ENCODE data around the gene PRCC.

Gene PRCC

DNA sequence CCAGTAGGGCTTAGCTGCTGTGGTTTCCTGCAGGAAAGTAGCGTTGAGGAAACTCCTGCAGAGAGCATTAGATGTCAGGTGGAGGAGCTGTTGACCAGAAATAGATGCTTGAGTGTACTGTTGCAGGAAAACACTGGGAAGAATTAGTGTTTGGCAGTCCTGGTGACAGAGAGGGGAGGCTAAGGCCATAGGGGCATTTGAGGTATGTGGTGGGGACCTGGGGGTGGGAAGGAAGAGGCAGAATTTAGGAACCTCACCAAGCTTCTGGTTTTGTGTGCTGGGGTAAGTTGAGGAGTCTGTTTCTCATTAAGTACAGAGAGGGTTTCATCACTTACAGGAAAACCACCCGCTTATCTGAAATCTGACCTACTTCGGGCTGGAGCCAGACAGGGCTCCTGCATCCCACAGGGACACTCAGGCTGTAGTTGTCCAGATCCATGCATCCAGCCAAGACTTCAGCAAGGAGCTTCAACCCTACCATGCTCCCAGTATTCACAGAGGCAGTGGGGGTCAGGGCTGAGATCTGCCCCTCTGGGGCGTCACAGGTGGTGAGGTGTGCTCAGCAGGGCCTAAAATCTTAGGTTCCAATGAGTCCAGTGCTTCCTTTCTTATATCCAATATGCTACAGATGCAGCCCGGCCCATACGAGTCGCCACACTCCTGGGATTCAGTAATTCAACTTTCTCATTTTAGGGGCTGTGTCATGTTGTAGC, 34.2 kb downstream of the PRCC start:
- no peak for DNase-seq

GRCh38 chr1:156802421-156802935, 35.1 kb downstream of the PRCC start:
- no peak for DNase-seq

DNA sequence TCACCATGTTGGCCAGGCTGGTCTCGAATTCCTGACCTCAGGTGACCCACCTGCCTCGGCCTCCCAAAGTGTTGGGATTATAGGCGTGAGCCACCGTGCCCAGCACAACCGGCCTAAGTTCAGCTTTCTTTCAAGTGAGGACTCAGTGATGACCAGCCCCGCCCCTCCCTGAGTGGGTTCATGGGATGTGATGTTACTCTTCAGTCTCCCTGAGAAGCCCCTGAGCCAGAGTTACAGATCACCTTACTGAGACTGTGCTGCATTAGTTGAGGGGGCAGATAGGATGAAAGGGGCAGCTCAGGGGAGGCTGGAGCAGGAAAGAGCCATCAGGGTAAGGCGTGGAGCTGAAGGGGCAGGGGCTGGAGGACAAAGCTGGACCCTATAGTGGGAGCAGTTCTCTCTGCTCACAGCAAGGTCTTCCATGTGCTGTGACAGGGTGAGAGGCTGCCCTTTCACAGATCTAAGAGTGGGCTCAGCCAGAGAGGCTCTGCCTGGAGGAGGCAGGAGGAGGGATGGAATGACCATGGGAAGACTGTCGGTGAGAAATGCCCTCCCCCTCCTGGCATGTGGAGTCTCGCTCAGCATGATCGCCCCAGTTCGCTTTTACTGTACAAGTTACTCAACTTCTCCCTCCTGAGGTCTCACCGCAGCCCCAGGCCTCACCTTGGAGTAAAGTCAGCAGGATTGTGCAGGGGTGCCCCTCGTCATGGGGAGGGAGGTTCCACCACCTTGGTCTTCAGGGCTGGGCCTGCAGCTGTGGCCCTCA, 35.9 kb downstream of the PRCC start:
- DNase-seq, result no peak

DNA sequence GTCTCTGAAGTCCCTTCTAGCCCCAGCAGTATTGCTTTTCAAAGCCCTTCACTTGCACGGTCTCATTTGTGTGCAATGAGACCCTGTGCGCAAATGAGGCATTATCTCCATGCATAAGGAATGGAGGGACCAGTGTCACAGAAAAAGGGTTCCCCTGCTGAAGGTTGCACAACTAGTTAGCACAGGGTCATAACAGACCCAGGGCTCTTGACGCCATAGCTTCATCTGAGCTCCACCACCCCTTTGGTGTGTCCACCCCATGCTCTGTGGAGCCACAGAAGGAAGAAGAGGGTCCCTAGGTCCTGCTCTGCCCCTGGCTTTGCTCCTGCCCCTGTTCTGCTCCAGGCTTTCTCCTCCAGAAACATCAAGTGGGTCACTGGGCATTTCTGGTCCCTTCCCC, 36.7 kb downstream of the PRCC start:
- DNase-seq, result no peak

DNA sequence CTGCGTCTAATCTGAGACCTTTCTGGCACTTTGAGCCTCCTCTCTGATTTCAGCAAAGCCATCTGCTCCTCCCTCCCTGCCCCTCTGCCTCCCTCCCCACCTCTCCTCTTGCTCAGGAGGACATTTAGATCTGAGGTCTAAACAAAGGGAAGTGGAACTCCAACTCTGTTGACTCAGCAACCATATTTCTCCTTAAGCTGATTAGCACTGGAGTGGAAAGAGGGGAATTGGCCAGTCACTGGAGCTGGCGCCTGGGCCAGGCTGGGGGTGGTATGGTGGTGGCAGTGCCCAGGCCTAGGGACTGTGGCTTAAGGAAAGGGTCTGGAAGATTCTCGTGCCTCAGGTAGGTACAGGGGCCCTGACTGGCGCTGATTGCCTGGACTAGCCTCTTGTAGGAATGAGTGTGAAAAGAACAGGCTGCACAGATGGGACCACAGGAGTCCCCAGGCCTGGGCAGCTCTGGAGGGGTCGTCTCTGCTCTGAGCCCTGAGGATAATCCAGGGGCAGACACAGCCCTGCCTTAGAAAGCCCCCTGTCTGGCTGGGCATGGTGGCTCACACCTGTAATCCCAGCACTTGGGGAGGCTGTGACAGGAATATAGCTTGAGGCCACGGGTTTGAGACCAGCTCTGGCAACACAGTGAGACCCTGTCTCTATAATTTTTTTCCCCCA, 37.4 kb downstream of the PRCC start:
- DNase-seq, result peak; percentile 76

GRCh38 chr1:156805766-156806511, 38.6 kb downstream of the PRCC start:
- DNase-seq, result no peak

GRCh38 chr1:156806512-156807440, 39.4 kb downstream of the PRCC start:
- peak; percentile 16 for DNase-seq

DNA sequence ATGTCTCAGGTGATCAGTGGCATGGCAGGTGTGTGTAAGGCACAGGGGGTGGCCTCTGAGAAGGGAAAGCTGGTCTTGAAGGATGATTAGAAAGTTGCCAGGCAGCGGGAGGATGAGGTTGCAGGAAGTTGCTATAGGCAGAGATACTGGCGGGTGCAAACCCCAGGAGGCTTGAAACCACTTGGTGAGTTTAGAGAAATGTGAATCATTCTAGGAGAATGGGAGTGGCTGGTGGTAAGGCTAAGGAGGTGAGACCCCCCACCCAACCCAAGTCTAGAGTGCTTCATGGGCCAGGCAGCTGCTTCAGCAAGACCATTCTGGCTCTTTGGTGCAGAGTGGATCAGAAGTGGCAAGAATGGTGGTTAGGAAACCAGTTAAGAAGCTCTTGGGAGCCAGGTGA, 40.3 kb downstream of the PRCC start:
- no peak for DNase-seq

DNA sequence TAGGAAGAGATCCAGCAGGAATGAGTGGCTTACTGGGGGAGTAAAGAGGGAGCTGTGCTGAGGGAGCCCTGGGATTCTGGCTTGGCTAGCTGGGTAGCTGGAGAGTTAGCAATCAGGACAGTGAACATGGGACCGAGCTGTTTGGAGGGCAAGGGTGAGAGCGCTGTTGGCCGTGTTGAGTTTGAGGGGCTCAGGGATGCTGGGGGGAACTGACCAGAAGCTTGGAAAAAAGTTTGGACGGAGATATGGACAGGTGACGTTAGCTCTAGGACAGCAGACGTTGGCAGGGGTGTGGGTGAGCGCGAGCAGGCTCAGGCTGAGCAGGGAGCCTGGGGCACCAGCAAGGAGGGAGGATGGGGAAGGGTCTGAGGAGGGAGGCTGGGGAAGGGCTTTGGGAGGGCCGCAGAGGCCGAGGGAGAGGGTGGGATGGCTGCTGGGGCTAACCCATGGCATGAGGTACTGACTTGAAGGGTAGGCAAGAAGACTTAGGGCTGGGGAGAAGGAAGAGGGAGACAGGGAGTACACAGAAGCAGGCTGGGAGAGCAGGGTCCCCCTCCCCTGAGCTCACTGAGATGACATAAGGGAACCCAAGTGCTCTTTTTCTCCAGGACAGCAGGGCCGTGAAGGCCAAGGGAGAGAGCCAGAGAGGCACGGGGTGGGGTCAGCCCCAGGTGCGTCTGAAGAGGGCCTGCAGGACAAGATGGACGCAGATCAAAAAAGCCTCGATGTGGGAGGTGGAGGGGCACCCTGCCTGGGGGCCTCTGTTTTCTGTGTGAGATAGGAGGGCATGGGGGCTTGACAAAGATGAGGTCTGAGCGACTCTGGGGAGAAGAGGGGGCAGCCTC, 41.1 kb downstream of the PRCC start:
- DNase-seq, result no peak

DNA sequence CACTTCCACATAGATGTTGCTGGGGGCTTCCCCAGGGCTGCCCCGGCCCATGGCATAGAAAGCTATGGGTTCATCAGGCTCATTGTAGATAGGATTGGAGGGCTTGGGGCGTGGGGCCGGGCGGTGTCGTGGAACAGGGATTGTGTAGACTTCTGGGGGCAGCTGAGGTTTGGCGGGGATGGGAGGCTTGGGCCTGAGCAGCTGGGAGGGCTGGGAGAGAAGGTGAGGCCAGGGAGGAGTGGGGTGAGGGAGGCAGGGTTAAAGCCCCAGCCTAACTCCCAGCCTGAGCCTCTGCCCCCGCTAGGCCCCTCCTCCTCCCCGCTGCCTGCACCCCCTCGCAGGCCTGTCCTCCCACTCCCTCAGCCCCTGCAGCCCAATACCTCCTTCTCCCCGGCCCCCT, 41.9 kb downstream of the PRCC start:
- no peak for DNase-seq

DNA sequence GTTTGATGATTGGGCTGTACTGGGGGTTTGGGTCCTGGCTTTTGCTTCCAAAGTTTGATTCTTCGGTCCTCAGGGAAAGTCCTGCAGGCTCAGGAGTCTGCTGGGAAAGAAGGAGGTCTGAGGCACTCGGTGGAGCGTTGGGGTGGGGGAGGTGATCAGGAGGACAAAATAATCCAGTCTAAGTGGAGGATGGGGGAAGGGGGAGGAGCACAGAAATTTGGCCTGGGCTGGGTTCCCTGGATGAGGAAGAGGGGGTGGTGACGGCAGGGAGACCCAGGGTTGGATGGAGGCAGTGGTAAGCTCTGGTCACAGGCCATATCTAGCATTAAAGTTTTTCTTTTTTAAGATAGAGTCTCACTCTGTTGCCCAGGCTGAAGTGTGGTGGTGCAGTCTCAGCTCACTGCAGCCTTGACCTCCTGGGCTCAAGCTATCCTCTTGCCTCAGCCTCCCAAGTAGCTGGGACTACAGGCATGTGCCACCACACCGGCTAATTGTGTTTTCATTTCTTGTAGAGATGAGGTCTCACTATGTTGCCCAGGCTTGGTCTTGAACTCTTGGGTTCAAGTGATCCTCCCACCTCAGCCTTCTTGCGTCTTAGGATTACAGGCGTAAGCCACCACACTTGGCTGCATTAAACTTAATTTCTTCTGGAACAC, 42.5 kb downstream of the PRCC start:
- no peak for DNase-seq

GRCh38 chr1:156811168-156811567, 43.8 kb downstream of the PRCC start:
- no peak for DNase-seq

- DNase-seq, result no peak
Measured at GRCh38 chr1:156812293-156812990, 45.1 kb downstream of the PRCC start.

- no peak for DNase-seq
Measured at GRCh38 chr1:156813298-156813697, 46.0 kb downstream of the PRCC start.

DNA sequence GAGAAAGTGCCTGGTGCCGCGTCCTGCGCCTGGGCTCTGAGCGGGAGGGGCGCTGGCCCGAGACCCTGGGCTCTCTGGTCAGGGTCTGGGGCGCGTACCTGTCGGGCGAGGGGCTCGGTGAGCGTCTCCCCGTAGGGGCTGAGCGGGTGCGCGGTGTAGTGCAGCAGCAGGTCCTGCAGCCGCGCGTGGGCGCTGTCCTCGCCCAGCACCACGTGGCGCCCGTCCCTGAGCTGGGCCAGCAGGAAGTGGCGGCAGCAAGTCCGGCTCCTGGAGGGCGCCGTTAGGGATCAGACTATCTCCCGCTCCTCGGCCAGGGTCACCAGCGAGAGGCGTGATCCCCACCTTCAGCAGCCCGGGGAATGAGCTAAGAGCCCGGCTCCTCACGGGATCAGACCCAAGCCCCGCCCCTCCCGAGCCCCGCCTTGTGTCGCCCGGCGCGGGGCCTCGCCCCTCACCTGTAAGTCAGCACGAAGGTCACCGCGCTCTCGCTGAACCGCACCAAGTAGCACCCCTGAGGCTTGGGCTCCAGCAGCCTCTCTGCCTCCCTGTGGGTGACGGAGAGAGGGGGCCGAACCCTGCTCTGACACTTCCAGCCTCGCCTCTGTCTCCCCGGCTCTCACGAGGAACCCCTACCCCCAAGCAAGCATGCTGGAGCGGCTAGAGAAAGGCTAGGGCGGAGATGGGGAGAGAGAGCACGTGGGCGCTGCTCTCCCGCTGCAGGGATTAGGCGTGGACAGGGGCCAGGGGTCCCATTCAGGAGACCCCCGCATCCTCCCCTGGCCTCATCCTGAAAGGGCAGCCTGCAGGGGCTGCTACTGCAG, 46.6 kb downstream of the PRCC start:
- DNase-seq, result peak; percentile 44

GRCh38 chr1:156814571-156815260, 47.4 kb downstream of the PRCC start:
- DNase-seq, result no peak

DNA sequence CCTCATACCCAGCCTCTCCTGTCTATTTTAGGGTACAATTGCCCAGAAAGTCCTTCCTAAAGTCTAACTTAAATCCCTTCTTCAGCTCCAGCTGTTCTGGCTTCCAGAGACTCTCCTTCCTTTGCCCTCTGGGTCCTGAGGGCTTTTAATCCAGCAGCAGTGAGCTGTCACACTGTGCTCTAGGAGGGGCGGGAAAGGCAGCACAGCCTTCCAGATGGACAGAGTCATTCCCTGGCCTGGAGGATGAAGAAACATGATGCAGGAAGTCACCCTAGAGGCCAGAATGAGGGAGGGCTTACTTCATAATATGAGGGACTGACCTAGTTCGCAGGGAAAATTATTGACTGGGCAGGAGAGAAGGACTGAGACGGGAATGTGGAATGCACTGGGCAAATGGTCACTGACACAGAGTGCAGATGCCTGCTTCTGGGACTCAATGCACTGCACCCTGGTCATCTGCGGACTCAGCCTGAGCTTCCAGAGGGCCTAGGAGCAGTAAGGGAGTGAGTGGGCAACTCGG, 48.0 kb downstream of the PRCC start:
- no peak for DNase-seq

GRCh38 chr1:156815961-156816422, 48.7 kb downstream of the PRCC start:
- no peak for DNase-seq
